Common myeloid progenitor, CD34-positive (primary cell): ENCODE results near the gene REG1A.

Source experiments
- CTCF ChIA-PET: fragments of 350-600 bp; sonication (Branson Sonifier 250); formaldehyde crosslinking; loops from one replicate; lab custom pipeline; 2021; ENCODE audit warnings: antibody characterized with exemption; lab: Charles Lee
- POLR2A ChIA-PET: fragments of 350-600 bp; sonication (Branson Sonifier 250); formaldehyde crosslinking; loops from one replicate; lab custom pipeline; 2021; ENCODE audit warnings: antibody characterized with exemption; lab: Charles Lee
- DNase-seq, 3 donors: peaks; one replicate each; pipeline versions ENCODE4 v3.0.0 to v3.0.0-alpha.2; 2013
- H3K27ac ChIP-seq, 2 experiments: 1 replicate in 1 of 2; 2 replicates in 1 of 2; pipeline ENCODE4 v1.7.0; 2013; ENCODE audit warnings: inconsistent platforms in 2 of 2, low read length in 2 of 2, mild to moderate bottlenecking in 2 of 2, low read depth in 1 of 2, moderate library complexity in 1 of 2; ENCODE audit not compliant: severe bottlenecking in 2 of 2, insufficient read depth in 1 of 2, poor library complexity in 1 of 2
- H3K27me3 ChIP-seq, 5 experiments: replicated peaks in 2 of 5; 1 replicate in 3 of 5; 2 replicates in 2 of 5; pipeline versions ENCODE4 v1.6.1 to v1.7.0; 2013; ENCODE audit warnings: low read length in 4 of 5, mild to moderate bottlenecking in 2 of 5, moderate library complexity in 2 of 5, inconsistent platforms in 1 of 5; ENCODE audit not compliant: insufficient read depth in 5 of 5, control insufficient read depth in 4 of 5
- H3K36me3 ChIP-seq, 4 experiments: 1 replicate in 2 of 4; 2 replicates in 2 of 4; pipeline versions ENCODE4 v1.6.1 to v1.7.0; 2013; ENCODE audit warnings: low read length in 3 of 4, control low read depth in 1 of 4, mild to moderate bottlenecking in 1 of 4; ENCODE audit not compliant: control insufficient read depth in 4 of 4, insufficient read depth in 4 of 4
- H3K4me1 ChIP-seq, 4 experiments: 1 replicate in 3 of 4; 2 replicates in 1 of 4; pipeline versions ENCODE4 v1.6.1 to v1.7.1; 2013; ENCODE audit warnings: low read length in 3 of 4, mild to moderate bottlenecking in 3 of 4, control low read depth in 1 of 4, inconsistent platforms in 1 of 4, moderate library complexity in 1 of 4; ENCODE audit not compliant: control insufficient read depth in 4 of 4, insufficient read depth in 4 of 4; ENCODE audit errors: control extremely low read depth in 1 of 4
- H3K4me3 ChIP-seq, 7 experiments: 1 replicate in 4 of 7; 2 replicates in 3 of 7; pipeline versions ENCODE4 v1.5.1 to v1.7.0; 2013; ENCODE audit warnings: mild to moderate bottlenecking in 7 of 7, low read length in 6 of 7, moderate library complexity in 6 of 7, inconsistent platforms in 2 of 7, low read depth in 2 of 7, control low read depth in 1 of 7; ENCODE audit not compliant: insufficient read depth in 4 of 7, control insufficient read depth in 1 of 7; ENCODE audit errors: extremely low read depth in 1 of 7
- H3K9me3 ChIP-seq, 5 experiments: 1 replicate in 4 of 5; 2 replicates in 1 of 5; pipeline versions ENCODE4 v1.6.1 to v1.7.1; 2013; ENCODE audit warnings: low read length in 4 of 5, mild to moderate bottlenecking in 2 of 5, inconsistent platforms in 1 of 5, low read depth in 1 of 5, moderate library complexity in 1 of 5; ENCODE audit not compliant: control insufficient read depth in 4 of 5, insufficient read depth in 2 of 5; ENCODE audit errors: control extremely low read depth in 1 of 5
- WGBS: methylation state at CpG from one replicate; pipeline ENCODE4 v1.1.5; 2013; ENCODE audit not compliant: insufficient coverage; 5-methylcytosine and 5-hydroxymethylcytosine counted together

REG1A gene

GRCh38 chr2:79087785-79088364, 32.4 kb upstream of the REG1A start, which contains the start of gene REG1B:
Gene REG1B, minus strand, starts transcription at chr2:79087993. Its CDS starts 381 bp downstream, at chr2:79087612.
- ChIA-PET CTCF (interaction anchor here (1.0 kb wide), 1 partner anchor 12 kb away, joined by 3 read pairs; no protein-coding TSS in a partner anchor), POLR2A (no interaction called here)
- H3K27ac ChIP-seq = no peak within 1 kb of the TSS
- DNase-seq = no peak
- no peaks in the 10 kb centered on the region for H3K36me3 ChIP-seq
- H3K4me3 ChIP-seq = no peak within 1 kb of the TSS
- H3K27me3 ChIP-seq = no peaks in the 10 kb centered on the region
- WGBS = 90% methylated on average over 2 of the region's 2 CpGs
- peaks cover 0 to 27% (median 15%) of the 10 kb centered on the region in 4 experiments for H3K4me1 ChIP-seq
- no peaks in the 10 kb centered on the region for H3K9me3 ChIP-seq

- 97% methylated on average over 4 of the region's 4 CpGs for WGBS
- ChIA-PET POLR2A (no interaction called here), CTCF (interaction anchor here (1.5 kb wide), 1 partner anchor 9 kb away, joined by 3 read pairs; no protein-coding TSS in a partner anchor)
- Histone ChIP-seq H3K4me3 (no peak overlapping the region), H3K36me3 (no peaks in the 10 kb centered on the region), H3K27me3 (no peaks in the 10 kb centered on the region), H3K9me3 (no peaks in the 10 kb centered on the region), H3K4me1 (no peaks in the 10 kb centered on the region), H3K27ac (no peak overlapping the region)
- no peak for DNase-seq
These were observed 29.6 kb upstream of the REG1A start for GRCh38 chr2:79090693-79091092.

DNA sequence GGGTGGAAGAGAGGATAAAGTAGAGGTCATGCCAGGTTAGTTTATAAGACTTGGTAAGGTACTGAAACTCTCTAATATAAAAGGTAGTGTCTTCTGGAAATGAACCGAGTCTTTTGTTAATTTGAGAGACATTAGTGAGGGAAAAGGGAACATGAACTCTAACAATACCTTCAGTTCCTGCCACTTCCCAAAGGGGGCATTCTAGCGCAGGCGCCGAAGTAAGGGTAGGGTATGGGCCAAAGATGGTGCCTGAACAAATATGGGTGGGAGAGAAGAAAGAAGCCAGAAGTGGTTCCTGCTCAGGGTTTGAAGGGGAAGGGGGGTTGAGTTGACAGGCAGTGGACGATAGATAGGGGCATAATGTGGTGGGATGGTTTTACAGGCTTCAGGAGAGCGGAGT, 22.4 kb upstream of the REG1A start:
- WGBS = 100% methylated on average over 4 of the region's 6 CpGs
- Histone ChIP-seq H3K27ac (no peak overlapping the region), H3K36me3 (no peaks in the 10 kb centered on the region), H3K9me3 (peaks cover 2 to 8% (median 5%) of the 10 kb centered on the region in 5 experiments), H3K27me3 (no peaks in the 10 kb centered on the region), H3K4me1 (peaks cover 0 to 10% (median 0%) of the 10 kb centered on the region in 4 experiments), H3K4me3 (no peak overlapping the region)
- ChIA-PET CTCF (no interaction called here), POLR2A (no interaction called here)
- DNase-seq = no peak

- WGBS = 77% methylated on average over 7 of the region's 7 CpGs
- peak in 2 of 3 donors; percentile 22 to 48 for DNase-seq
- no peak overlapping the region for H3K4me3 ChIP-seq
- peaks cover 2 to 8% (median 5%) of the 10 kb centered on the region in 5 experiments for H3K9me3 ChIP-seq
- no peaks in the 10 kb centered on the region for H3K27me3 ChIP-seq
- no peak overlapping the region for H3K27ac ChIP-seq
- ChIA-PET CTCF (interaction anchor here (1.3 kb wide), 1 partner anchor 8 kb away, joined by 3 read pairs; no protein-coding TSS in a partner anchor), POLR2A (no interaction called here)
- H3K36me3 ChIP-seq = no peaks in the 10 kb centered on the region
- H3K4me1 ChIP-seq = peaks cover 0 to 10% (median 0%) of the 10 kb centered on the region in 4 experiments
These were observed 21.1 kb upstream of the REG1A start for GRCh38 chr2:79099140-79099686.

DNA sequence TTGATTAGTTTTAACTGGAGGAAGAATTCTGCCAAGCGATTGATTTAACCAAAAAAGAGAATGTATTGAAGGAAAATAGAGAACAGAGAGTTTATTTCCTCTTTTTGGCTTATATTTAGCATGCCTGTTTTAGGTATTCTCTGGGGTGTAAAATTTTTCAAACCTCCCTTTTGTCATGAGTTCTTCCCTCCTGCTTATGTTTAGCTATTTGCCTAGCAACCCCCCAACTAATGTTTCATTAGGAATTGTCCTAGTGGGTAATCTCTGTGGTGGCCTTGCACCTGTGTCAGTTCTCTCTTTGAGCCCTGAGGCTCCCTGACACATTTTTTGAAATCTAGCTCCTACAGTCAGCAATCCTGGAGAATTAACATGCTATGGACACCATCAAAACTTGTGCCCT, 20.0 kb upstream of the REG1A start:
- 63% methylated on average over 1 of the region's 1 CpG for WGBS
- peaks cover 2 to 8% (median 5%) of the 10 kb centered on the region in 5 experiments for H3K9me3 ChIP-seq
- POLR2A ChIA-PET = no interaction called here
- peaks cover 0 to 10% (median 0%) of the 10 kb centered on the region in 4 experiments for H3K4me1 ChIP-seq
- H3K27me3 ChIP-seq = no peaks in the 10 kb centered on the region
- CTCF ChIA-PET = interaction anchor here (1.3 kb wide), 1 partner anchor 9 kb away, joined by 3 read pairs; no protein-coding TSS in a partner anchor
- no peak overlapping the region for H3K27ac ChIP-seq
- DNase-seq = peak in 2 of 3 donors; percentile 46 to 76
- H3K36me3 ChIP-seq = no peaks in the 10 kb centered on the region
- no peak overlapping the region for H3K4me3 ChIP-seq

- Histone ChIP-seq H3K36me3 (no peaks in the 10 kb centered on the region), H3K27me3 (no peaks in the 10 kb centered on the region), H3K4me3 (no peak overlapping the region), H3K4me1 (peaks cover 0 to 10% (median 0%) of the 10 kb centered on the region in 4 experiments), H3K27ac (no peak overlapping the region), H3K9me3 (peaks cover 2 to 8% (median 5%) of the 10 kb centered on the region in 5 experiments)
- no peak for DNase-seq
- WGBS = no CpG with 5 or more reads among the region's 2 CpGs
- ChIA-PET POLR2A (no interaction called here), CTCF (no interaction called here)
These were observed 19.3 kb upstream of the REG1A start for GRCh38 chr2:79101024-79101423.

DNA sequence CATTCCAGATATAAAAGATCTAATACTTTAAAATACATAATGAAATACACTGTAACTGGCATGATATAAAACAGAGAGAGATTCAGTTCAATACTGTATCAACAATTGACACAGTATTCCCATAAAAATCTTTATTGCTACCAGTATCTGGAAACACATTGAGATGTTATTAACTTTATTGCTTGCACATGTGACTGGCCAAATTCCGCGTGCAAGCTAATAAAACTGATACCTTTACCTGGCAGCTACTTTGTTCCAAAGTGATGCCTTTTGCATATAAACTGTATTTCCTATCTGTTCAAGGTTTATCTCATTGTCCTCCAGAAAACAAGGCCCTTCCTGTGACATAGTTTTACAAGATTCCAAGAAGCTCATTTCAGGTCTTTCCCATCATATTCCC, 17.1 kb upstream of the REG1A start:
- H3K9me3 ChIP-seq = peaks cover 2 to 8% (median 5%) of the 10 kb centered on the region in 5 experiments
- H3K36me3 ChIP-seq = no peaks in the 10 kb centered on the region
- 100% methylated on average over 2 of the region's 2 CpGs for WGBS

More for the DNA sequence above, 17.1 kb upstream of the REG1A start:
- DNase-seq = no peak
- POLR2A ChIA-PET = no interaction called here
- Histone ChIP-seq H3K27me3 (no peaks in the 10 kb centered on the region), H3K27ac (no peak overlapping the region), H3K4me1 (peaks cover 0 to 10% (median 0%) of the 10 kb centered on the region in 4 experiments), H3K4me3 (no peak overlapping the region)
- CTCF ChIA-PET = no interaction called here
